A549 (cell line): ENCODE results near the gene GNA15. TPM values are rescaled to one million over a fixed set of nuclear protein-coding genes. Genes with fewer than 3 reads are reported as not detected.

ENCODE experiments used
- ATAC-seq, 2 experiments: fragments of 200-7000 bp in 1 of 2; fragments of >200 bp in 1 of 2; cut with Nextera tagmentation in 1 of 2; cut with Tn5 transposase in 1 of 2; 3 replicates each; pipeline versions ENCODE4 v1.8.0 to v1.9.1; 2018 to 2020; ENCODE audit warnings: mild to moderate bottlenecking in 1 of 2, moderate library complexity in 1 of 2
- CTCF ChIA-PET: fragments of 300-600 bp; sonication (Branson Sonifier 250); formaldehyde crosslinking; extraction: SDS; loops from one replicate; lab custom pipeline; 2021; ENCODE audit warnings: antibody characterized with exemption, inconsistent platforms; lab: Yijun Ruan, JAX
- POLR2A ChIA-PET: fragments of 350-600 bp; formaldehyde crosslinking; extraction: SDS; loops from one replicate; lab custom pipeline; 2021; ENCODE audit warnings: antibody characterized with exemption, inconsistent platforms; lab: Yijun Ruan, JAX
- DNase-seq, 2 experiments: peaks; one replicate each; pipeline versions ENCODE4 v3.0.0 to v3.0.0-alpha.2; 2011 to 2016; ENCODE audit warnings: low read depth in 1 of 2, low spot score in 1 of 2
- FAIRE-seq: peaks from 2 replicates; lab custom pipeline; 2011; peaks lifted over from hg19 to GRCh38; lab: Jason Lieb, UNC
- H3K27ac ChIP-seq, 2 experiments: fragments of >200 bp; sonication (Bioruptor Twin); formaldehyde crosslinking; 3 replicates each; pipeline ENCODE4 v1.5.1; 2016 to 2017
- H3K4me1 ChIP-seq: fragments of >200 bp; sonication (Bioruptor Twin); formaldehyde crosslinking; 3 replicates; pipeline ENCODE4 v1.6.1; 2016
- H3K4me2 ChIP-seq: fragments of >200 bp; sonication (Bioruptor Twin); formaldehyde crosslinking; 3 replicates; pipeline ENCODE4 v1.6.1; 2016
- H3K4me3 ChIP-seq: fragments of >200 bp; sonication (Bioruptor Twin); formaldehyde crosslinking; 3 replicates; pipeline ENCODE4 v1.5.1; 2016
- H3K9me3 ChIP-seq: fragments of >200 bp; sonication (Bioruptor Twin); formaldehyde crosslinking; 3 replicates; pipeline ENCODE4 v1.6.1; 2016
- ATOH8 ChIP-seq: fragments of 250-450 bp; sonication (Bioruptor Pico); IDR thresholded peaks from 2 replicates; pipeline ENCODE4 v1.5.0; 2020; ENCODE audit warnings: low read depth, mild to moderate bottlenecking, moderate library complexity
- BCL3 ChIP-seq: fragments of >200 bp; sonication (Bioruptor Twin); formaldehyde crosslinking; IDR thresholded peaks from 3 replicates; pipeline ENCODE4 v1.6.1; 2016
- CBX8 ChIP-seq: fragments of 200-600 bp; sonication (generic); IDR thresholded peaks from 2 replicates; pipeline ENCODE4 v1.6.1; 2016
- CHD2 ChIP-seq: fragments of 150-350 bp; IDR thresholded peaks from 2 replicates; pipeline ENCODE4 v1.6.1; 2014; ENCODE audit warnings: low read length; ENCODE audit not compliant: partially characterized antibody
- CHD4 ChIP-seq: fragments of 200-600 bp; sonication (generic); IDR thresholded peaks from 2 replicates; pipeline ENCODE4 v1.6.1; 2016; ENCODE audit warnings: antibody characterized with exemption, mild to moderate bottlenecking, borderline replicate concordance
- CTCF ChIP-seq: fragments of >200 bp; sonication (Bioruptor Twin); formaldehyde crosslinking; IDR thresholded peaks from 3 replicates; pipeline ENCODE4 v1.5.1; 2016
- EHF ChIP-seq: fragments of 250-450 bp; sonication (Bioruptor Pico); IDR thresholded peaks from 2 replicates; pipeline ENCODE4 v1.5.0; 2020; ENCODE audit warnings: mild to moderate bottlenecking
- FOSB ChIP-seq: fragments of 250-450 bp; sonication (Bioruptor Pico); IDR thresholded peaks from 2 replicates; pipeline ENCODE4 v1.5.0; 2020; ENCODE audit warnings: mild to moderate bottlenecking, moderate library complexity
- FOSL2 ChIP-seq, 2 experiments: fragments of 450-650 bp in 1 of 2; fragments of >200 bp in 1 of 2; sonication (Bioruptor Twin) in 1 of 2; formaldehyde crosslinking; IDR thresholded peaks; 2 replicates each; pipeline versions ENCODE4 v1.5.0 to v1.6.1; 2016 to 2020; ENCODE audit warnings: mild to moderate bottlenecking in 1 of 2, moderate library complexity in 1 of 2
- FOXS1 ChIP-seq: fragments of 250-450 bp; sonication (Bioruptor Pico); IDR thresholded peaks from 2 replicates; pipeline ENCODE4 v1.5.0; 2020; ENCODE audit warnings: mild to moderate bottlenecking, moderate library complexity
- HDAC2 ChIP-seq: fragments of 200-600 bp; sonication (generic); IDR thresholded peaks from 2 replicates; pipeline ENCODE4 v1.6.1; 2016
- HEYL ChIP-seq: fragments of 250-450 bp; sonication (Bioruptor Pico); IDR thresholded peaks from 2 replicates; pipeline ENCODE4 v1.8.0; 2021; ENCODE audit warnings: mild to moderate bottlenecking, moderate library complexity
- HMGXB4 ChIP-seq: fragments of 250-450 bp; sonication (Bioruptor Pico); IDR thresholded peaks from 2 replicates; pipeline ENCODE4 v1.5.0; 2021; ENCODE audit warnings: mild to moderate bottlenecking, moderate library complexity, borderline replicate concordance
- HOXB13 ChIP-seq: fragments of 250-450 bp; sonication (Bioruptor Pico); IDR thresholded peaks from 2 replicates; pipeline ENCODE4 v1.5.0; 2020; ENCODE audit warnings: low read depth, mild to moderate bottlenecking, moderate library complexity
- MYC ChIP-seq: IDR thresholded peaks from 2 replicates; pipeline ENCODE4 v1.6.1; 2012; ENCODE audit warnings: mild to moderate bottlenecking, inconsistent platforms, low read length, improper control_type of control experiment, borderline replicate concordance
- NFE2L2 ChIP-seq: fragments of 150-350 bp; conservative IDR thresholded peaks from 2 replicates; pipeline ENCODE4 v1.6.1; 2014; ENCODE audit warnings: low read length
- NPAS2 ChIP-seq: fragments of 250-450 bp; sonication (Bioruptor Pico); IDR thresholded peaks from 2 replicates; pipeline ENCODE4 v1.8.0; 2022; ENCODE audit warnings: mild to moderate bottlenecking, moderate library complexity, borderline replicate concordance
- PHF8 ChIP-seq: fragments of 200-600 bp; sonication (generic); IDR thresholded peaks from 2 replicates; pipeline ENCODE4 v1.6.1; 2016; ENCODE audit warnings: low read depth, mild to moderate bottlenecking, antibody characterized with exemption, moderate library complexity, borderline replicate concordance
- POLR2A ChIP-seq: IDR thresholded peaks from 2 replicates; pipeline ENCODE4 v1.6.1; 2012; ENCODE audit warnings: mild to moderate bottlenecking, low read length
- POLR2AphosphoS2 ChIP-seq: conservative IDR thresholded peaks from 2 replicates; pipeline ENCODE4 v1.6.1; 2012; ENCODE audit warnings: low read length, improper control_type of control experiment, inconsistent platforms
- RARB ChIP-seq: fragments of 250-450 bp; sonication (Bioruptor Pico); IDR thresholded peaks from 2 replicates; pipeline ENCODE4 v1.8.0; 2021; ENCODE audit warnings: mild to moderate bottlenecking, moderate library complexity
- RFX5 ChIP-seq: fragments of 450-650 bp; IDR thresholded peaks from 2 replicates; pipeline ENCODE4 v1.7.1; 2014; ENCODE audit warnings: antibody characterized with exemption, mild to moderate bottlenecking, moderate library complexity
- SMC3 ChIP-seq: fragments of >200 bp; sonication (Bioruptor Twin); formaldehyde crosslinking; IDR thresholded peaks from 3 replicates; pipeline ENCODE4 v1.6.1; 2018; ENCODE audit warnings: inconsistent platforms
- TP53 ChIP-seq: fragments of 250-450 bp; sonication (Bioruptor Pico); IDR thresholded peaks from 2 replicates; pipeline ENCODE4 v1.5.0; 2021; ENCODE audit warnings: mild to moderate bottlenecking, moderate library complexity
- USF2 ChIP-seq: fragments of 450-650 bp; IDR thresholded peaks from 2 replicates; pipeline ENCODE4 v1.6.1; 2014; ENCODE audit warnings: antibody characterized with exemption
- ZNF302 ChIP-seq: fragments of 250-450 bp; sonication (Bioruptor Pico); IDR thresholded peaks from 2 replicates; pipeline ENCODE4 v1.9.0; 2021; ENCODE audit warnings: inconsistent platforms, mild to moderate bottlenecking, moderate library complexity
- ZSCAN20 ChIP-seq: fragments of 250-450 bp; sonication (Bioruptor Pico); IDR thresholded peaks from 2 replicates; pipeline ENCODE4 v1.8.0; 2022; ENCODE audit warnings: mild to moderate bottlenecking, moderate library complexity
- WGBS: methylation state at CpG from one replicate; pipeline ENCODE4 v1.1.6; 2017; ENCODE audit errors: missing lambda C conversion rate; 5-methylcytosine and 5-hydroxymethylcytosine counted together
- polyA plus RNA-seq, 4 experiments: library from polyadenylated mRNA; depleted of rRNA in 3 of 4; stranded (reverse); fragments of >200 nt; fragmentation: RNase III in 1 of 4; extraction: RNeasy Plus Mini Kit Qiagen cat#74134 plus additional on column Dnase treatment in 1 of 4; gene quantifications; 2 replicates in 3 of 4; 3 replicates in 1 of 4; pipeline ENCODE4 v1.2.3, GENCODE V29; 2011 to 2017

GNA15 gene
- polyA plus RNA-seq, 2 of the 4 experiments (the other 2 are of a cell fraction): 0.06 TPM; not detected in 1

- peaks cover 9% of the 10 kb centered on the region; the same call in 1 of the 3 replicates for H3K4me1 ChIP-seq
- ATAC-seq (no peak; a peak in 1 of 6 replicates), DNase-seq (no peak), FAIRE-seq (no peak)
- CTCF ChIA-PET: interaction anchor here (0.5 to 11.0 kb wide), 20 partner anchors 8 to 213 kb away, joined by 3 to 164 read pairs (median 4); no protein-coding TSS in a partner anchor
- no peak overlapping the region for H3K4me3 ChIP-seq
- POLR2A ChIA-PET: no interaction called here
- H3K9me3 ChIP-seq: no peaks in the 10 kb centered on the region
- peak overlapping the region; percentile 69 for H3K4me2 ChIP-seq
- 67% methylated on average over 6 of the region's 7 CpGs for WGBS
- TF ChIP-seq POLR2AphosphoS2: no peak
- TF ChIP-seq USF2: no peak
- no peak for TF ChIP-seq SMC3
- TF ChIP-seq POLR2A: no peak
- TF ChIP-seq CHD2: no peak
- no peak for TF ChIP-seq CHD4
- TF ChIP-seq BCL3: no peak
- no peak for TF ChIP-seq CBX8
- no peak for TF ChIP-seq HDAC2
- TF ChIP-seq NFE2L2: no peak
- TF ChIP-seq HOXB13 (CRISPR knock-in tag): no peak
- TF ChIP-seq EHF (CRISPR knock-in tag): no peak
- TF ChIP-seq ZSCAN20 (CRISPR knock-in tag): no peak
- no peak for TF ChIP-seq ZNF302 (CRISPR knock-in tag)
- TF ChIP-seq TP53 (CRISPR knock-in tag): no peak
- peak overlapping the region in 1 of 2 experiments; percentile 52; a peak in 2 of 6 replicates for H3K27ac ChIP-seq
Measured at GRCh38 chr19:3163943-3164342, 28.1 kb downstream of the GNA15 start.

GRCh38 chr19:3167533-3168272 lies 31.9 kb downstream of the GNA15 start:
- Histone ChIP-seq H3K9me3 (no peaks in the 10 kb centered on the region), H3K27ac (no peak overlapping the region), H3K4me2 (no peak overlapping the region), H3K4me1 (peaks cover 14% of the 10 kb centered on the region; the same call in 2 of the 3 replicates), H3K4me3 (no peak overlapping the region)
- FAIRE-seq (no peak), ATAC-seq (no peak), DNase-seq (no peak)
- ChIA-PET POLR2A (no interaction called here), CTCF (interaction anchor here (0.5 to 11.0 kb wide), 2 partner anchors 38 to 205 kb away, joined by 4 to 164 read pairs; no protein-coding TSS in a partner anchor)
- TF ChIP-seq HEYL (CRISPR knock-in tag): no peak
- no peak for TF ChIP-seq FOXS1 (CRISPR knock-in tag)
- TF ChIP-seq RFX5: no peak
- no peak for TF ChIP-seq CBX8
- no peak for TF ChIP-seq FOSB (CRISPR knock-in tag)
- TF ChIP-seq CHD4: no peak
- no peak for TF ChIP-seq POLR2AphosphoS2
- TF ChIP-seq FOSL2 (IDR thresholded peaks at IDR 0.05): no peak
- no peak for TF ChIP-seq FOSL2 (CRISPR knock-in tag; IDR thresholded peaks at IDR 0.05)
- TF ChIP-seq CHD2: no peak
- no peak for TF ChIP-seq CTCF
- no peak for TF ChIP-seq MYC
- no peak for TF ChIP-seq NPAS2 (CRISPR knock-in tag)
- no peak for TF ChIP-seq ATOH8 (CRISPR knock-in tag)
- no peak for TF ChIP-seq RARB (CRISPR knock-in tag)
- TF ChIP-seq PHF8: no peak
- no peak for TF ChIP-seq HMGXB4 (CRISPR knock-in tag)
- 82% methylated on average over 10 of the region's 13 CpGs for WGBS
